Brain microvascular endothelial cell (primary cell): ENCODE measurements around the gene CCND2.

Experiments
- DNase-seq: peaks from one replicate; pipeline ENCODE4 v3.0.0-alpha.2; 2020
- H3K27ac ChIP-seq: fragments of 250-450 bp; sonication (Bioruptor Pico); 2 replicates; pipeline ENCODE4 v1.5.1; 2020; ENCODE audit warnings: mild to moderate bottlenecking, moderate library complexity
- H3K27me3 ChIP-seq: fragments of 250-450 bp; sonication (Bioruptor Pico); replicated peaks from 2 replicates; pipeline ENCODE4 v1.5.1; 2020; ENCODE audit warnings: mild to moderate bottlenecking
- H3K36me3 ChIP-seq: fragments of 250-450 bp; sonication (Bioruptor Pico); replicated peaks from 2 replicates; pipeline ENCODE4 v1.5.1; 2020; ENCODE audit warnings: mild to moderate bottlenecking
- H3K4me3 ChIP-seq: 2 replicates; pipeline ENCODE4 v1.5.1; 2011; ENCODE audit warnings: low read depth, mild to moderate bottlenecking, control low read depth, low read length, moderate library complexity
- in situ Hi-C: cut with HindIII; loops from 2 replicates; pipeline ENCODE4 v1.10.0; 2017; ENCODE audit warnings: low sequenced_read_pairs, low pct_ligation_motif_present
- TF ChIP-seq, protein P1 (sequence below): IDR thresholded peaks from 2 replicates; pipeline ENCODE4 v1.5.1; 2011; ENCODE audit warnings: low read depth, mild to moderate bottlenecking, moderate library complexity, low read length, control low read depth, inconsistent platforms; ENCODE audit errors: missing control alignments

CCND2 gene

GRCh38 chr12:4279198-4279690 lies 5.7 kb downstream of the CCND2 start:
- TF ChIP-seq, protein P1, sequence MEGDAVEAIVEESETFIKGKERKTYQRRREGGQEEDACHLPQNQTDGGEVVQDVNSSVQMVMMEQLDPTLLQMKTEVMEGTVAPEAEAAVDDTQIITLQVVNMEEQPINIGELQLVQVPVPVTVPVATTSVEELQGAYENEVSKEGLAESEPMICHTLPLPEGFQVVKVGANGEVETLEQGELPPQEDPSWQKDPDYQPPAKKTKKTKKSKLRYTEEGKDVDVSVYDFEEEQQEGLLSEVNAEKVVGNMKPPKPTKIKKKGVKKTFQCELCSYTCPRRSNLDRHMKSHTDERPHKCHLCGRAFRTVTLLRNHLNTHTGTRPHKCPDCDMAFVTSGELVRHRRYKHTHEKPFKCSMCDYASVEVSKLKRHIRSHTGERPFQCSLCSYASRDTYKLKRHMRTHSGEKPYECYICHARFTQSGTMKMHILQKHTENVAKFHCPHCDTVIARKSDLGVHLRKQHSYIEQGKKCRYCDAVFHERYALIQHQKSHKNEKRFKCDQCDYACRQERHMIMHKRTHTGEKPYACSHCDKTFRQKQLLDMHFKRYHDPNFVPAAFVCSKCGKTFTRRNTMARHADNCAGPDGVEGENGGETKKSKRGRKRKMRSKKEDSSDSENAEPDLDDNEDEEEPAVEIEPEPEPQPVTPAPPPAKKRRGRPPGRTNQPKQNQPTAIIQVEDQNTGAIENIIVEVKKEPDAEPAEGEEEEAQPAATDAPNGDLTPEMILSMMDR: no peak
- peaks cover 20% of the 10 kb centered on the region for H3K27me3 ChIP-seq
- no peaks in the 10 kb centered on the region for H3K36me3 ChIP-seq
- DNase-seq: no peak
- no peak overlapping the region for H3K27ac ChIP-seq
- in situ Hi-C loops: no loop called here
- no peak overlapping the region for H3K4me3 ChIP-seq

- in situ Hi-C loops: no loop called here
- TF ChIP-seq, protein P1: no peak
- no peak for DNase-seq
Observed at GRCh38 chr12:4280351-4281163, 7.0 kb downstream of the CCND2 start.

DNA sequence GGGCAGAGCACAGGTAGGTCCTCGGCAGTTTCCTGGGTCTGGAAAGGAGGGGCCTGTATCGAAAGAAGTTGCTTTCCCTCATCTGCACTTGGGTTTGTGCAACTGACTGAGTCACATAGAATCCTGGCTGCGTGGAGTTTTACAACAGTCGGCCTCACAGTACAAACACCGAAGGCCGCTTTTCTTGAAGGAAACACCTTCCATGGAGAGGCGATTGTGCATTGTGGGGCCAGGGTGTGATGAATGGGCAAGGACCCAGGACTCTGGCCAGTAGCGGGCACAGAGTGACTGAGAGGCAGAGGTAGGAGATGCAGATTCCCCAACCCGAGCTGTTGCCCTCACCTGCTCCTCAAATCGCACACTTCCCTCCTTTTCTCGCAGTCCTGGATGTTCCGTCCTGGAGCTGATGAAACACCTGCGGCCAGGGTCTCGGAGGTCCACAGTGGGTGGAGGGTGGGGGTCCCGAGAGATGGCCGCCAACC lies 7.7 kb downstream of the CCND2 start:
- no peak for DNase-seq
- no peak overlapping the region for H3K27ac ChIP-seq
- TF ChIP-seq, protein P1: no peak
- H3K27me3 ChIP-seq: peaks cover 7% of the 10 kb centered on the region
- in situ Hi-C loops: no loop called here
- no peak overlapping the region for H3K4me3 ChIP-seq
- no peaks in the 10 kb centered on the region for H3K36me3 ChIP-seq

More at GRCh38 chr12:4280351-4281163, 7.0 kb downstream of the CCND2 start:
- Histone ChIP-seq H3K27ac (no peak overlapping the region), H3K36me3 (no peaks in the 10 kb centered on the region), H3K27me3 (peaks cover 13% of the 10 kb centered on the region), H3K4me3 (no peak overlapping the region)

DNA sequence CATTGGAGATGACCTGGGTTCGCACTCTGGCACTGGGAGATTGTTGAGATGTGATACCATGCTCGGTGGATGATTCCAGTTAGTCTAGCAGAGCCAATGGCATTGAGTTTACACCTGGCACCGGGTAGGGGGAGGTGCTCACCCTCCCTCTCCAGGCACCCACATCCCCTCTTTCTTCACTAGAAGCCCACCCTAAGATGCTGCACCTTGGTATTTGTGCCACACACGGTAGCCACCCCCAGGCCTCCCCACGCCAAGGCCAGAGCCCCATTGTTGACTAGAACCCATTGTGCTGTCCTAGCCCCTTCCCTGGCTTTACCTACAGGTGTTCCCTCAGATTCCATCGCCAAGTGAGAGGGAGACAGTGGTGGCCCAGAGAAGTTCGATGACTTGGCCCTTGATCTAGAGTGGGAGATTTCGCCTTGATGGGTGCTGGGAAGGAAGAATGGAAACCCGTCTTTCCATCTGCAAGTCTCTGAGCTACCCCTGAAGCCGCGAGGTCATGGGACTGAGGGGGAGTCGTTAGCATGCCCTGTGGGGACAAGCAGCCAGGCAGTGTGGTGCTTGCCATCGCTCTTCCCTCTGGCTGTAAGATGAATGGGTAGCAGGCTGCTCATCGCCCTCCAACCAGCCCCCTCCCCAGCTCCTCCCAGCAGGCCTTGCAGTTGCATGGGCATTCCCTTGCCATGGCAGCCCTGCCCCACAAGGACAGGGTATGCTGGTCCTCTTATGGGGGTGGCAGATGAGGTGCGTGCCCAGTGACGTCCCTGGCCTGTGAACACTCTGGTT lies 8.7 kb downstream of the CCND2 start:
- in situ Hi-C loops: no loop called here
- Histone ChIP-seq H3K36me3 (no peaks in the 10 kb centered on the region), H3K4me3 (no peak overlapping the region), H3K27ac (no peak overlapping the region), H3K27me3 (peaks cover 2% of the 10 kb centered on the region)
- TF ChIP-seq, protein P1: no peak
- no peak for DNase-seq

- DNase-seq: no peak
- peaks cover 2% of the 10 kb centered on the region for H3K27me3 ChIP-seq
- in situ Hi-C loops: no loop called here
- H3K27ac ChIP-seq: no peak overlapping the region
- H3K36me3 ChIP-seq: no peaks in the 10 kb centered on the region
- H3K4me3 ChIP-seq: no peak overlapping the region
- TF ChIP-seq, protein P1: peak; percentile 1
Observed at GRCh38 chr12:4282892-4283511, 9.4 kb downstream of the CCND2 start.
